ENCODE results near the gene ARHGAP36. TPM values are rescaled to one million over a fixed set of nuclear protein-coding genes. Genes with fewer than 3 reads are reported as not detected.
A peak's percentile ranks its signal among the peaks of the same experiment; 100 is the strongest.

The ARHGAP36 gene
- total RNA-seq, 1 experiment from 2014 or later = not detected

- Histone ChIP-seq H3K4me3 (no peak overlapping the region), H3K36me3 (no peaks in the 10 kb centered on the region), H3K9me3 (no peaks in the 10 kb centered on the region), H3K27me3 (0 out of 2 replicates have a peak, but pooled peaks cover 2% of the 10 kb centered on the region)
- no peak for DNase-seq
Measured at GRCh38 chrX:131066237-131066636, 8.1 kb downstream of the ARHGAP36 start.

GRCh38 chrX:131067216-131067615 is 9.1 kb downstream of the ARHGAP36 start:
- Histone ChIP-seq H3K9me3 (no peaks in the 10 kb centered on the region), H3K27me3 (0 out of 2 replicates have a peak, but pooled peaks cover 2% of the 10 kb centered on the region), H3K36me3 (no peaks in the 10 kb centered on the region), H3K4me3 (no peak overlapping the region)
- no peak for DNase-seq

- no peaks in the 10 kb centered on the region for H3K36me3 ChIP-seq
- H3K27me3 ChIP-seq = 0 out of 2 replicates have a peak, but pooled peaks cover 2% of the 10 kb centered on the region
- no peak for DNase-seq
- no peak overlapping the region for H3K4me3 ChIP-seq
- H3K9me3 ChIP-seq = no peaks in the 10 kb centered on the region
Measured at GRCh38 chrX:131067846-131068745, 9.9 kb downstream of the ARHGAP36 start.

- no peaks in the 10 kb centered on the region for H3K36me3 ChIP-seq
- H3K27me3 ChIP-seq = 0 out of 2 replicates have a peak, but pooled peaks cover 2% of the 10 kb centered on the region
- H3K4me3 ChIP-seq = no peak overlapping the region
- peak; percentile 14 for DNase-seq
- H3K9me3 ChIP-seq = no peaks in the 10 kb centered on the region
Measured at GRCh38 chrX:131068945-131069719, 11.0 kb downstream of the ARHGAP36 start.

- no peak for DNase-seq
- Histone ChIP-seq H3K27me3 (0 out of 2 replicates have a peak, but pooled peaks cover 1% of the 10 kb centered on the region), H3K9me3 (no peaks in the 10 kb centered on the region), H3K36me3 (no peaks in the 10 kb centered on the region), H3K4me3 (no peak overlapping the region)
Measured at GRCh38 chrX:131072871-131073571, 14.9 kb downstream of the ARHGAP36 start.

GRCh38 chrX:131073607-131074006 is 15.5 kb downstream of the ARHGAP36 start:
- no peaks in the 10 kb centered on the region for H3K36me3 ChIP-seq
- no peaks in the 10 kb centered on the region for H3K27me3 ChIP-seq
- no peaks in the 10 kb centered on the region for H3K9me3 ChIP-seq
- H3K4me3 ChIP-seq = no peak overlapping the region
- DNase-seq = no peak

GRCh38 chrX:131081772-131082740 is 23.9 kb downstream of the ARHGAP36 start:
- Histone ChIP-seq H3K36me3 (no peaks in the 10 kb centered on the region), H3K9me3 (no peaks in the 10 kb centered on the region), H3K27me3 (peaks cover 10% of the 10 kb centered on the region; the same call in 1 of the 2 replicates), H3K4me3 (no peak overlapping the region)
- DNase-seq = no peak

- Histone ChIP-seq H3K9me3 (no peaks in the 10 kb centered on the region), H3K4me3 (no peak overlapping the region)
- DNase-seq = no peak
Measured at GRCh38 chrX:131083510-131084142, 25.5 kb downstream of the ARHGAP36 start.

GRCh38 chrX:131084145-131084544 is 26.0 kb downstream of the ARHGAP36 start:
- H3K36me3 ChIP-seq = no peaks in the 10 kb centered on the region
- H3K4me3 ChIP-seq = no peak overlapping the region
- no peak for DNase-seq
- H3K27me3 ChIP-seq = peaks cover 10% of the 10 kb centered on the region; the same call in 1 of the 2 replicates
- H3K9me3 ChIP-seq = no peaks in the 10 kb centered on the region

More at GRCh38 chrX:131083510-131084142, 25.5 kb downstream of the ARHGAP36 start:
- Histone ChIP-seq H3K27me3 (peaks cover 10% of the 10 kb centered on the region; the same call in 1 of the 2 replicates), H3K36me3 (no peaks in the 10 kb centered on the region)

GRCh38 chrX:131136776-131137175 is 78.6 kb downstream of the ARHGAP36 start:
- Histone ChIP-seq H3K4me3 (no peak overlapping the region), H3K9me3 (no peaks in the 10 kb centered on the region), H3K36me3 (no peaks in the 10 kb centered on the region), H3K27me3 (no peaks in the 10 kb centered on the region)
- DNase-seq = no peak

- no peaks in the 10 kb centered on the region for H3K36me3 ChIP-seq
- no peak overlapping the region for H3K4me3 ChIP-seq
- H3K27me3 ChIP-seq = no peaks in the 10 kb centered on the region
- H3K9me3 ChIP-seq = no peaks in the 10 kb centered on the region
- no peak for DNase-seq
Measured at GRCh38 chrX:131139072-131139471, 80.9 kb downstream of the ARHGAP36 start.

Other genes starting within 250 kb of the ARHGAP36 start
- 4.0 and 9.1 TPM in 2 replicates for gene ENOX2, start 155.1 kb upstream of the ARHGAP36 start, total RNA-seq (2014; rRNA removed; shearing (Covaris generic); ENCODE audit: low replicate concordance)
- gene IGSF1, start 231.0 kb downstream of the ARHGAP36 start, total RNA-seq (2014; rRNA removed; shearing (Covaris generic); ENCODE audit: low replicate concordance) = not detected in 2 replicates

Data from MG63 (cell line).